COR-L47 (cell line): ENCODE data around the gene RWDD1.

ENCODE experiments used
- DNase-seq: peaks from one replicate; lab custom pipeline; 2025; lab: John Stamatoyannopoulos, UW

RWDD1 gene

GRCh38 chr6:116615937-116616736 lies 44.8 kb downstream of the RWDD1 start, which contains the start of gene RSPH4A:
RSPH4A (plus strand) TSS chr6:116616479; CDS start chr6:116616624, 145 bp downstream.
- DNase-seq: peak; percentile 78

GRCh38 chr6:116616737-116617053 lies 45.4 kb downstream of the RWDD1 start:
- no peak for DNase-seq

- no peak for DNase-seq
Measured at GRCh38 chr6:116624036-116624805, 52.9 kb downstream of the RWDD1 start.

GRCh38 chr6:116625872-116626271 lies 54.6 kb downstream of the RWDD1 start:
- no peak for DNase-seq

GRCh38 chr6:116629563-116629981 lies 58.3 kb downstream of the RWDD1 start:
- DNase-seq: no peak

GRCh38 chr6:116631379-116631990 lies 60.2 kb downstream of the RWDD1 start:
- no peak for DNase-seq

GRCh38 chr6:116633685-116634084 lies 62.4 kb downstream of the RWDD1 start:
- DNase-seq: no peak
